ENCODE data around the gene GRID2. TPM values are rescaled to one million over a fixed set of nuclear protein-coding genes. Genes with fewer than 3 reads are reported as not detected.

Gene GRID2
- total and polyA plus RNA-seq, 5 experiments from 2014 or later: not detected

- POLR2A ChIA-PET: no interaction called here
- H3K27me3 Mint-ChIP-seq: no peaks in the 10 kb centered on the region
- no peak overlapping the region for H3K27ac Mint-ChIP-seq
Observed at GRCh38 chr4:93384241-93384640, 1080.5 kb downstream of the GRID2 start.

GRCh38 chr4:93384887-93385286 lies 1081.1 kb downstream of the GRID2 start:
- DNase-seq (no peak), ATAC-seq (no peak)
- H3K4me3 Mint-ChIP-seq: no peak overlapping the region
- no peaks in the 10 kb centered on the region for H3K36me3 Mint-ChIP-seq
- H3K4me1 Mint-ChIP-seq: no peaks in the 10 kb centered on the region
- peaks cover 0 to 17% (median 0%) of the 10 kb centered on the region in 9 donors for H3K9me3 Mint-ChIP-seq
- POLR2A ChIA-PET: no interaction called here
- H3K27ac Mint-ChIP-seq: no peak overlapping the region
- no peaks in the 10 kb centered on the region for H3K27me3 Mint-ChIP-seq

More at GRCh38 chr4:93384241-93384640, 1080.5 kb downstream of the GRID2 start:
- no peak for ATAC-seq
- no peak for DNase-seq
- peaks cover 0 to 17% (median 0%) of the 10 kb centered on the region in 9 donors for H3K9me3 Mint-ChIP-seq
- no peak overlapping the region for H3K4me3 Mint-ChIP-seq
- no peaks in the 10 kb centered on the region for H3K36me3 Mint-ChIP-seq
- no peaks in the 10 kb centered on the region for H3K4me1 Mint-ChIP-seq

GRCh38 chr4:93394545-93395081 lies 1090.8 kb downstream of the GRID2 start:
- Mint-ChIP-seq H3K36me3 (no peaks in the 10 kb centered on the region), H3K9me3 (peaks cover 0 to 11% (median 5%) of the 10 kb centered on the region in 9 donors), H3K27ac (no peak overlapping the region), H3K4me1 (no peaks in the 10 kb centered on the region), H3K27me3 (no peaks in the 10 kb centered on the region), H3K4me3 (no peak overlapping the region)
- POLR2A ChIA-PET: no interaction called here
- DNase-seq: no peak
- no peak for ATAC-seq

- H3K4me3 Mint-ChIP-seq: no peak overlapping the region
- H3K27ac Mint-ChIP-seq: no peak overlapping the region
- H3K4me1 Mint-ChIP-seq: no peaks in the 10 kb centered on the region
- POLR2A ChIA-PET: no interaction called here
- no peak for DNase-seq
- no peaks in the 10 kb centered on the region for H3K27me3 Mint-ChIP-seq
- peaks cover 0 to 11% (median 5%) of the 10 kb centered on the region in 9 donors for H3K9me3 Mint-ChIP-seq
- no peak for ATAC-seq
- no peaks in the 10 kb centered on the region for H3K36me3 Mint-ChIP-seq
Observed at GRCh38 chr4:93396272-93396671, 1092.5 kb downstream of the GRID2 start.

- Mint-ChIP-seq H3K36me3 (no peaks in the 10 kb centered on the region), H3K4me1 (no peaks in the 10 kb centered on the region)
- no peak for ATAC-seq
Observed at GRCh38 chr4:93403571-93403970, 1099.8 kb downstream of the GRID2 start.

GRCh38 chr4:93407493-93408275 lies 1103.9 kb downstream of the GRID2 start:
- Mint-ChIP-seq H3K4me1 (no peaks in the 10 kb centered on the region), H3K27me3 (no peaks in the 10 kb centered on the region), H3K27ac (no peak overlapping the region), H3K9me3 (peaks cover 0 to 23% (median 1%) of the 10 kb centered on the region in 9 donors), H3K36me3 (no peaks in the 10 kb centered on the region), H3K4me3 (no peak overlapping the region)
- no peak for DNase-seq
- ATAC-seq: no peak
- POLR2A ChIA-PET: no interaction called here

More at GRCh38 chr4:93403571-93403970, 1099.8 kb downstream of the GRID2 start:
- DNase-seq: no peak
- Mint-ChIP-seq H3K27me3 (no peaks in the 10 kb centered on the region), H3K9me3 (peaks cover 0 to 9% (median 5%) of the 10 kb centered on the region in 9 donors), H3K4me3 (no peak overlapping the region), H3K27ac (no peak overlapping the region)
- POLR2A ChIA-PET: no interaction called here

- H3K9me3 Mint-ChIP-seq: peaks cover 0 to 23% (median 0%) of the 10 kb centered on the region in 9 donors
- DNase-seq (no peak), ATAC-seq (no peak)
- POLR2A ChIA-PET: no interaction called here
- no peak overlapping the region for H3K27ac Mint-ChIP-seq
- H3K4me3 Mint-ChIP-seq: no peak overlapping the region
- no peaks in the 10 kb centered on the region for H3K36me3 Mint-ChIP-seq
- no peaks in the 10 kb centered on the region for H3K27me3 Mint-ChIP-seq
- H3K4me1 Mint-ChIP-seq: no peaks in the 10 kb centered on the region
Observed at GRCh38 chr4:93409035-93409434, 1105.3 kb downstream of the GRID2 start.

- H3K9me3 Mint-ChIP-seq: peaks cover 0 to 17% (median 2%) of the 10 kb centered on the region in 9 donors
- no peaks in the 10 kb centered on the region for H3K27me3 Mint-ChIP-seq
- H3K27ac Mint-ChIP-seq: no peak overlapping the region
- no peak overlapping the region for H3K4me3 Mint-ChIP-seq
- POLR2A ChIA-PET: no interaction called here
- DNase-seq (no peak), ATAC-seq (no peak)
- H3K36me3 Mint-ChIP-seq: no peaks in the 10 kb centered on the region
- no peaks in the 10 kb centered on the region for H3K4me1 Mint-ChIP-seq
Observed at GRCh38 chr4:93414041-93414550, 1110.3 kb downstream of the GRID2 start.

- Mint-ChIP-seq H3K36me3 (no peaks in the 10 kb centered on the region), H3K4me1 (no peaks in the 10 kb centered on the region), H3K27me3 (no peaks in the 10 kb centered on the region), H3K9me3 (peaks cover 0 to 4% (median 0%) of the 10 kb centered on the region in 9 donors), H3K4me3 (no peak overlapping the region), H3K27ac (no peak overlapping the region)
- ATAC-seq (no peak), DNase-seq (no peak)
- POLR2A ChIA-PET: no interaction called here
Observed at GRCh38 chr4:93416344-93417128, 1112.8 kb downstream of the GRID2 start.

- H3K27me3 Mint-ChIP-seq: no peaks in the 10 kb centered on the region
- ATAC-seq: no peak
- H3K36me3 Mint-ChIP-seq: no peaks in the 10 kb centered on the region
- H3K4me3 Mint-ChIP-seq: no peak overlapping the region
- no peaks in the 10 kb centered on the region for H3K4me1 Mint-ChIP-seq
- H3K9me3 Mint-ChIP-seq: peaks cover 0 to 12% (median 3%) of the 10 kb centered on the region in 9 donors
- POLR2A ChIA-PET: no interaction called here
- H3K27ac Mint-ChIP-seq: no peak overlapping the region
- no peak for DNase-seq
Observed at GRCh38 chr4:93431371-93431770, 1127.6 kb downstream of the GRID2 start.

- H3K9me3 Mint-ChIP-seq: peaks cover 0 to 18% (median 7%) of the 10 kb centered on the region in 9 donors
- ATAC-seq (no peak), DNase-seq (no peak)
- no peaks in the 10 kb centered on the region for H3K36me3 Mint-ChIP-seq
- no peaks in the 10 kb centered on the region for H3K27me3 Mint-ChIP-seq
- POLR2A ChIA-PET: no interaction called here
- no peak overlapping the region for H3K4me3 Mint-ChIP-seq
- no peak overlapping the region for H3K27ac Mint-ChIP-seq
- H3K4me1 Mint-ChIP-seq: no peaks in the 10 kb centered on the region
Observed at GRCh38 chr4:93433840-93434239, 1130.1 kb downstream of the GRID2 start.

GRCh38 chr4:93436000-93436626 lies 1132.3 kb downstream of the GRID2 start:
- H3K4me1 Mint-ChIP-seq: no peaks in the 10 kb centered on the region
- POLR2A ChIA-PET: no interaction called here
- peaks cover 0 to 32% (median 8%) of the 10 kb centered on the region in 9 donors for H3K9me3 Mint-ChIP-seq
- H3K36me3 Mint-ChIP-seq: peaks cover 0 to 10% (median 0%) of the 10 kb centered on the region in 3 donors
- H3K4me3 Mint-ChIP-seq: no peak overlapping the region
- DNase-seq (no peak), ATAC-seq (no peak)
- no peak overlapping the region for H3K27ac Mint-ChIP-seq
- no peaks in the 10 kb centered on the region for H3K27me3 Mint-ChIP-seq

Measured in naive thymus-derived CD8-positive, alpha-beta T cell (primary cell).